Kidney tubule cell (primary cell): Measurements from ENCODE around the gene LRIG3.
A peak's percentile ranks its signal among the peaks of the same experiment; 100 is the strongest.
"Not testable (repeated sequence)": the region's sequence is repeated elsewhere in the genome, so short reads cannot be mapped to it uniquely, and the experiment has no call there.

Source experiments
- DNase-seq: peaks from one replicate; pipeline ENCODE4 v3.0.0-alpha.2; 2018; ENCODE audit warnings: low spot score

LRIG3 gene, protein sequence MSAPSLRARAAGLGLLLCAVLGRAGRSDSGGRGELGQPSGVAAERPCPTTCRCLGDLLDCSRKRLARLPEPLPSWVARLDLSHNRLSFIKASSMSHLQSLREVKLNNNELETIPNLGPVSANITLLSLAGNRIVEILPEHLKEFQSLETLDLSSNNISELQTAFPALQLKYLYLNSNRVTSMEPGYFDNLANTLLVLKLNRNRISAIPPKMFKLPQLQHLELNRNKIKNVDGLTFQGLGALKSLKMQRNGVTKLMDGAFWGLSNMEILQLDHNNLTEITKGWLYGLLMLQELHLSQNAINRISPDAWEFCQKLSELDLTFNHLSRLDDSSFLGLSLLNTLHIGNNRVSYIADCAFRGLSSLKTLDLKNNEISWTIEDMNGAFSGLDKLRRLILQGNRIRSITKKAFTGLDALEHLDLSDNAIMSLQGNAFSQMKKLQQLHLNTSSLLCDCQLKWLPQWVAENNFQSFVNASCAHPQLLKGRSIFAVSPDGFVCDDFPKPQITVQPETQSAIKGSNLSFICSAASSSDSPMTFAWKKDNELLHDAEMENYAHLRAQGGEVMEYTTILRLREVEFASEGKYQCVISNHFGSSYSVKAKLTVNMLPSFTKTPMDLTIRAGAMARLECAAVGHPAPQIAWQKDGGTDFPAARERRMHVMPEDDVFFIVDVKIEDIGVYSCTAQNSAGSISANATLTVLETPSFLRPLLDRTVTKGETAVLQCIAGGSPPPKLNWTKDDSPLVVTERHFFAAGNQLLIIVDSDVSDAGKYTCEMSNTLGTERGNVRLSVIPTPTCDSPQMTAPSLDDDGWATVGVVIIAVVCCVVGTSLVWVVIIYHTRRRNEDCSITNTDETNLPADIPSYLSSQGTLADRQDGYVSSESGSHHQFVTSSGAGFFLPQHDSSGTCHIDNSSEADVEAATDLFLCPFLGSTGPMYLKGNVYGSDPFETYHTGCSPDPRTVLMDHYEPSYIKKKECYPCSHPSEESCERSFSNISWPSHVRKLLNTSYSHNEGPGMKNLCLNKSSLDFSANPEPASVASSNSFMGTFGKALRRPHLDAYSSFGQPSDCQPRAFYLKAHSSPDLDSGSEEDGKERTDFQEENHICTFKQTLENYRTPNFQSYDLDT

DNA sequence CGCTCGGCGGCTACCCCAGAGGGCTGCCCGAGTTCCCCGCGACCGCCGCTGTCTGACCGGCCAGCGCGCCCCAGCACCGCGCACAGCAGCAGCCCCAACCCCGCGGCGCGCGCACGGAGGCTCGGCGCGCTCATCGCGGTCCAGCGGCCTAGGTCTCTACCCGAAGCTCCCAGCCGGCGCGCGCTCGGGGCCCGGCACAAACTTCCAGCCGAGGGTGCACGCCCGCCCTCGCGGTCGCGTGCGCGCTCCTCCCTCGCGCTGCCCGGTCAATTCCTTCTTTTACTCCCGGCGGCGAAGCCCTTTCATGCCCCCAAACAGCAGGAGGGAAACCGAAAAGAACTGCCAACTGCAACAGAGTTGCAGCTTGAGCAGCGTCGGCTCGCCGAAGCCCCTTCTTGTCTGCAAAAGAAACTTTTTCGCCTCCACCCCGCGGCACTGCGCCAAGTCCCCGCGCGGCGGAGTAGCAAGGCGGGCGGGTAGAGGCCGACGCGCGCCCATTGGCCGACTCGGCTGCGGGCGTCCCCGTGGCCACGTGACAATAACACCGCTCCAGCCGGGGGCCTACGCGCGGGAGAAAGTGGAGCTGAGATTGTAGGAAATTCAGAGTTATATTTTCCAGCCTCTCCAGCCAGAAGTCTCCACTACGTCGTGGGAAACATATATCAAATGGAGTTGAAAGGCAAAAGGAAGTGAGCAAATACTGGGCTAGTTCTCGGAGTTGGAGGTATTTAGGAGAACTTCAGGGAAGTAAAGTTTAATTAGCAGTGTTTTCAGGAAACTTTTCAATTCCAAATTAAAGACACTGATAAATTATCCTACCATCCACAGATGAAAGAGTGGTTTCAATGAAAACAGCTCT, at the start of gene LRIG3:
Gene LRIG3, minus strand, starts transcription at position 403 of the 859 bp plus-strand sequence. Its CDS starts 269 bp downstream, at position 134.
- DNase-seq = peak; percentile 88

DNA sequence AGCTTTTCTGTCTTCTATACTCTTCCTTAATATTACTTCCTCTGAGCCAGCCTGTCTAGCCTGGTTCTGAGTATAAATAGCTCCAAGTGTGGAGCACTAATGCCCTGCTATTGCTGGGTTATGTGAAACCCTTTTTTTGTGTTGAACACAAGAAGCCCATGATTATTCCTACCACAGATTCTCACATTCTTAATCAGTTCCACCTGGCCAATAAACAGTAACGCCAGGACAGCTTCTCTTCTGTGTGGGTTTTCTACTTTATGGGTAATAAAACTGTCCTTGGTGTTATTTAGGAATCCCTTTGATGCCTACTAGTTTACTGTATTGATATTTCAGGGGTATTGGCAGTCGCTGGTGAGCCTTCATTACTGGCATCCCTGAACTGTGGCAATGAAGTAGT, 48.9 kb upstream of the LRIG3 start:
- no peak for DNase-seq

DNA sequence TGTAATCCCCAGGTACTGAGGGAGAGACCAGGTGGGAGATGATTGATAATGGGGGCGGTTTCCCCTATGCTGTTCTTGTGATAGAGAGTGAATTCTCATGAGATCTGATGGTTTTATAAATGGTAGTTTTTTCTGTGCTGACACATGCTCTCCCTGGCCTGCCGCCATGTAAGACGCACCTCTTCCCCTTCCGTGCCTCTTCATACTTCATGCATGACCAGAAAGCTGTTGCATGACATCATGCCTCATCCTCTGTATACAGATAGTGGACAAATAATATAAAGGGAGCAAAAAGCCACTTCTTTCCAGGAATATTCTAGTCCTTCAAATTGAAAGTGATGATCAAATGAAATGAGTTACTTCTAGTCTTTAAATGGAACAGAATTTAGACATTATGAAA, 47.3 kb upstream of the LRIG3 start:
- peak; percentile 67 for DNase-seq

DNA sequence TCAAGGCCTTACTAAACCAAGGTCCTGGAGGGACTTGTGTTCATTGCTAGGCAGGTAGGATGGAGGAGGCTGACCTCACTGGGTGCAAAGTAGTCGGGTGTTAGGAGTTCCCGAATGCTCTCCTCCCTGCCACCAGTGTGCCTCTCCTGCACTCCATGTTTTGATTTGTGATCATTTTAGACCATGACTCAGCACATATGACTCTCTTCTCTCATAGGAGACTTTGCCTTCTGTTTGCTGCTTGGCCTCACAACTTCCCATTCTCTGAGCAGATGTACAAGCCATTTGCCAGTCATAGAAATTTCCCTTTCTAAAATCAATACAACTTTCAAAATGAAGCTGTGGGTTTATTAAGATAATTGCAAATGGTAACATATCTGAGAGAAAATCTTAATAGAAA, 46.6 kb upstream of the LRIG3 start:
- peak; percentile 24 for DNase-seq

DNA sequence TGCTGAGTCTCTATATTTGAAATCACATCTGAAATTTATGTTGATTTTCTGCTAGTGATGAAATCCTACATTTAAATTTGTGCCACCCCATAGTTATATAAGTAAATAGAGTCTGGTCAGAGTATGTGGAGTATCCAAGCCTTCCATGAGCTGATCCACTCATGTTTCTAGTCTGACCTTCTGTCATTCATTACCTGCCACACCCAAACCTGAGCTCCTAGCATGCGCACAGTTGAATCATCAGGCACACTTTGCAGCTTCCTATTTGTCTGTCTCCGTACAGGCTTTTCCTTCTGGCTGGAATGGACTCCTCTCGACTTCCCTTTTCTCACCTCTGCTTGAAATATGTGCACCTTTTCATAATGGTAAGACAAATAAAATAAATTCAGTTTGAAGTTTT, 45.3 kb upstream of the LRIG3 start:
- DNase-seq = no peak

DNA sequence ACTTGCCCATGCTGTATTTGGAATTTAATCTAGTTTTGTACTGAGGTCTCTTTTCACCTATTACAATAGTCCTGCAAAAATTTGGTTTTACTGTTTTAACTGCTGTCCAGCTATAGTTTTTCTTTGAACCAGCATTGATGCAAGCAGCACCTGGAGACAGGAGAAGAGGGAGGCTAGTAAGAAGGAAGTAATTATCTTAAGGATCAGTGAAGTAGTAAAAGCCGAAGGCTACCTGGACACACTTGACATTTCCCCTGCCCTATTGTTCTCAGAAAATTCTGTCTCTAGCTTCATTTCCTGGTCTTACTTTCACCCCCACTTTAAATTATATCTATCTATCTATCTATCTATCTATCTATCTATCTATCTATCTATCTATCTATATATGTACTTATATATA, 43.5 kb upstream of the LRIG3 start:
- no peak for DNase-seq

DNA sequence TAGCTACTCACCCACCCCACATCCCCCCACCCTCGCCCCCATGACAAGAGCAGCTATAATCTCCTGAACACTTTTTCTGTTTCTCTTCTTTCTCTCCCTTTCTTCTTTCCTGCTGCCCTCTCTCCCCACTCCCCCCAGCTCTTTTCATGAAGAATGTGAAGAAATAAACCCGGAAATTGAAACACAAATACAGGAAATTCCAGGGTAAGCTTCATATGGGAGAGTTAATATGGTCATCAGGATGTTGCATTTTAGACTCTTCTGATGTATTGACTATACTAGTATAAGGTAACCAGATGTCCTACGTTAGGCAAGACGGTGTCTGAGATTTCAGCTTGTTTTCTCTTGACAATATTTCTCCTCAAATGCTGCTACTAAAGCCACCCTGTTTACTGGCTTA, 41.6 kb upstream of the LRIG3 start:
- no peak for DNase-seq

DNA sequence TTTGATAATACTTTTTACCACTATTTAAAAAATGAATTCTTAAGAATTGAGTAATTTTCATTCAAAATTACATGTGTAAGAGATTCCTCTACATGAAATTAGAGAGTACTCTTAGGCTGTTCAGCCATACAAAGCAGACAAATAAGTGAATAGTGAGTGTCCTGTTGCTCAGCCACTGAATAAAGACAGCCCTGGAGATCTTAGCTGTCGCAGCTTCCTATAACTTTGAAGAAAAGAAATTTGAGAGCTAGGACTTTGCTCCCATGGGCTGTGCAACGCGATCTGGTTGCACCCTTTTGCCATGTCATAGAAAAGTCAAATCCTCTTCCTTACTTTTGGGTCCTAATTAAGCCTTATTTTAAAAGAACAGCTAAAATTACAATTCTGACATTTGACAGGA, 40.9 kb upstream of the LRIG3 start:
- DNase-seq = no peak

DNA sequence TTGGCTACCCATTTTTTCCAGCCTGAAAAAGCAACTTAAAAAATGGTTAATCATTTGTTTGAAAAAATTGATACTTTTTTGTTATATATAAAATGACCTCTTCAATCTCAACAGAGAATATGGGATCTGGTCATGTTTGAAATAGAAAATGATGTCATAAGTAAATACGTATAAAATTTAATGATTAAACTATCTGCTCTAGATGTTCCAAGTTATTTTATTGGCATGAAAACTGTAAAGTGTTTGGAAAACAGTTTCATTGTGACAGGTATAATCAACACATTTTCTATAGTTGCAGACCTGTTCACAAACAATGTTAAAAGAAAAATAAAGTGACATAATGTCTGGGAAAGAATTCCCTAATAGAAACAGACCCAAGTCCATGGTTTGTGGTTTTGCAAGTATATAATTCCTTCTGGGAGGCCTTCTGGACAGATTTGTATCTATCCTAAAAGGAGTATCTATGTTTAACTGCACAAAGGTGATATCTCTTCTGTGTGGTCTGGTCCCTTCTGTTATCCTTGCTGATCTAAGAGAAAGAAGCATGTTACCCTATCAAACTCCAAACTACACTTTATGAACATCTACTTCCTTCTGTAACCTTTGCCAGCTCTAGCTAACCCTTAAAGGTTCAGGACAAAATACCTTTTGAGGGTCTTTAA, 39.5 kb upstream of the LRIG3 start:
- no peak for DNase-seq

DNA sequence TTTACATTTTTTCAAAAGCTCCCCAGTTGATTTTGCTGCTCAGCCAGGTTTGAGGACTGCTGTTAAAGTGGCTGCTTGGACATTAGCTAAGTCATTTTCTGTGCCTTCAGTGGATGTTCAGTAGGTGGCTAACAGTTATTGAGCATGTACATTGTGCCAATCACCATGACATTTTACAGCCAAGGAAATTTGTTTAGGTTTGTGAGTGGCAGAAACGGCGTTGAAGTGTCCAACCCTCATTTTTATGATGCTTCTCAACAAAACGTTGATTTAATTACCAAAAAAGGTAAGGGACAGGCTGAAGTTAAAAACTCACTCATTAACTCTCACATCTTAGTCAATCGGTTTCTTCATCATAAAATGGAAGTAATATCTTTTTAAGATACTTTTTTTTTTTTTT, 37.0 kb upstream of the LRIG3 start:
- no peak for DNase-seq

DNA sequence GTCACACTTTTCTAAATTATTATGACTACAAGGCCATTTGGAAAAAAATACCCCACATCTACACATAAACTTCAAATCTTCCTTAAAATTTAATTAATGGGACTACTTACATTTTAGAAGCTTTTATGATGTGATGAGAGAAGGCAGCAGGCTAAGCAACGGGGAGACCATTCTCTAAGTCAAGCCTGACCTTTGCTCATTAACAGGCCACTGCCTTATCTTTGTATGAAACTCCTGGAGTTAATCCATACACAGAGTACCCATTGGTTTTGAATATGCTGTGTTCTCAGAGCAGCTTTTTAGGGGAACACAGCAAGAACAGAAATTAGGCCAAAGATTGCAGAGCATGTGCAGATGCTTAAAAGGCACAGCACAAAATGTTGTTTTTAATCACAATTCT, 35.5 kb upstream of the LRIG3 start:
- no peak for DNase-seq

DNA sequence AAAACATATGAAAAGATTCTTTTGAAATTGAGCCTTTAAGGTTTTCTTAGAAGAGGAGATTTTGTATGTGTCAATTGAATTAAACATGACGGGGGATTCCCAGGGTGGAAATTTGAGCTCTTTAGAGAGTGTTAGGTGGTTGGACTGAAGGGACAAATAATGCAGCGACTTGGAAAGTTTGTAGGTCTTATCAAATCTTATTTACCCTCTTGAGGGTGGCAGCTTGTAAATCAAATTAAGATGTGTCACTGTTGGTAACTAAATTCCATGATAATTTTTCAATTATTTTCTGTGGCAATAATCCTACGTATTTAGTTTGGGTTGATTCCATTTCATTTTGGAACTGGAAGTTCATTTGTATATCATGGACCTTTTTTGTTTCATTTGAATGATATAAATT, 33.7 kb upstream of the LRIG3 start:
- DNase-seq = no peak

DNA sequence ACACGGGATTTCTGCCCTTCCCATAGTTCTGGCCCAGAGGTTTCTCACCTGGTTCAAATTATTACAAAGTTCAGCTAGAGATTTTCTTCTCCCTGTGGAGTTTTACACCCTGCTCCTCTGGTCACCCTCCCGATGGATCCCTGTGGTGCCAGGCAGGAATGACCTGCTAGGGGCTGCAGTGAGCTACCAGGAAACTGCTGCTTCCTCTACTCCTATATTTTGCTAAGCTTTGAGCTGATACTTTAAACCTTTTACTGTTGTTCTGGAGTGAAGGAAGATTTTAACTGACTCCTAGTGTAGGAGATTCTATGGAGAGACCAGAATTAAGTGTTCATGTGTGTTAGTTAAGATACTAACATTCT, 30.4 kb upstream of the LRIG3 start:
- DNase-seq = no peak

DNA sequence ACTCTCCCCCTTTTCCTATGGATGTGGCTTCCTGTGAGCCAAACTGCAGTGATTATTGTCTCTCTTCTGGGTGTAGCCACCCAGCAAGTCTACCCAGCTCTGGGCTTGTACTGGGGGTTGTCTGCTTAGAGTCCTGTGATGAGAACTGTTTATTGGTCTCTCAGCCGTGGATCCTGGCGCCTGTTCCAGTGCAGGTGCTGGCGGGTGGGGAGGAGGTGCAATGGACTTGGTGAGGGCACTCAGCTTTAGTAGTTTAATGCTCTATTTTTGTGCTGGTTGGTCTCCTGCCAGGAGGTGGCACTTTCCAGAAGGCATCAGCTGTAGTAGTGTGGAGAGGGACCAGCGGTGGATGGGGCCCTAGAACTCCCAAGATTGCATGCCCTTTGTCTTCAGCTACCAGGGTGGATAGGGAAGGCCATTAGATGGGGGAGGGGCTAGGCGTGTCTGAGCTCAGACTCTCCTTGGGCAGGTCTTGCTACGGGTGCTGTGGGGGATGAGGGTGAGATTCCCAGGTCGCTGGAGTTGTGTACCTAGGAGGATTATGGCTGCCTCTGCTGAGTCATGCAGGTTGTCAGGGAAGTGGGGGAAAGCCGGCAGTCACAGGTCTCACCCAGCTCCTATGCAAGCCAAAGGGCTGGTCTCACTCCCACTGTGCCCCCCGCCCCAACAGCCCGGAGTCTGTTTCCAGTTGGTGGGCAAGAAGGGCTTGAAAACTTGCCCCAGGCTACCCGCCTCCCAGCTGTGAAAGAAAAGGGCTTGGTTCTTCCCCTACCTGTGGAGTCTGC, 29.8 kb upstream of the LRIG3 start:
- not testable (repeated sequence) for DNase-seq

DNA sequence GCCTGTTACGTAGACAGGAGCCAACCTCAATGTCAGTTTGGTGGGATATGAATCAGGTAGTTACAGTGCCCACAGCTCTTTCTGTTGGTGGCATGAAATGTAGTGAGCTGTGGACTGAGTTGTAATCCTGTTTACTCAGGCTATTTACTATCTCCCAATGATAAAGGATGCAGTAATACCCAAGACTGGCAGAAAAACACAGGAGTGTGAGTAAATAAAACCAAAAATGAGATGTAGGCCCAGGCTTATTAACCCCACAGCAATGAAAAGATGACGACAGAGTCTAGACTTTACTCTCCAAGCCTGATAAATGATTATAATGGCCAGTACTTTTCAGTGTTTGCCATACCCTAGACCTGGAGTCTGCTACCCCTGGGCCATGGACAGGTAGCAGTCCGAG, 22.8 kb upstream of the LRIG3 start:
- no peak for DNase-seq

DNA sequence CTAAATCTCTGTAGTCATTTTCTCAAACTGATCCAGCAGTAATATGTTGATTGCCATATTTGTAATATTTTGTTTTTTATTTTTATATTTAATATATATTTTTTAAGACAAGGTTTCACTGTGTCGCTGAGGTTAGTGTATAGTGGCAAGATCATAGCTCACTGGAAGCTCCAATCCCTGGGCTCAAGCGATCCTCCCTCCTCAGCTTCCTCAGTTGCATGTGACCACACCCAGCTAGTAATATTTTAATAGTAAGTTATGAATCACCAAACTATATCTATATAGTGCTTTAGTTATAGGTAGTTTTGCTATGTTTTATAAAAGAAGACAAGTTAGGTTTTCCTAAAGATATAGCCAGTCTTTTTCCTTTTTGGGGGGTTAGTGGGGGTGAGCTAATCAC, 22.0 kb upstream of the LRIG3 start:
- DNase-seq = no peak

DNA sequence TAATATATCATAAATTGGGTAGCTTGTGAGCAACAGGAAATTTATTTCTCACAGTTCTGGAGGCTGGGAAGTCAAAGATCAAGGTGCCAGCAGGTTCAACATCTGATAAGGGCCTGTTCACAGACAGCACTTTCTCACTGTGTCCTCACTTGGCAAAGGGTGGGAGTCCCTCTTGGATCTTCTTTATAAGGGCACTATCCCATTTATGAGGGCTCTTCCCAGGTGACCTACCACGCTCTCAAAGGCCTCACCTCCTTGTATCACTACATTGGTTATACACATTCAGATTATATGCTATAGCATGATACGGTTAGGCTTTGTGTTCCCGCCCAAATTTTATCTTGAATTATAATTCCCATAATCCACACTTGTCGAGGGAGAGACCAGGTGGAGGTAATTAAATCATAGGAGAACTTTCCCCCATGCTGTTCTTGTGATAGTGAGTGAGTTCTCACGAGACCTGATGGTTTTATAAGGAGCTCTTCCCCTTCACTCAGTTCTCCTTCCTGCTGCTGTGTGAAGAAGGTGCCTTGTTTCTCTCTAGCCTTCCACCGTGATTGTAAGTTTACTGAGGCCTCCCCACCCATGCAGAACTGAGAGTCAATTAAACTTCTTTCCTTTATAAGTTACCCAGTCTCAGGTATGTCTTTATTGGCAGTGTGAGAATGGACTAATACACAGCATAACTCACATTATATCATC, 19.2 kb upstream of the LRIG3 start:
- DNase-seq = no peak

DNA sequence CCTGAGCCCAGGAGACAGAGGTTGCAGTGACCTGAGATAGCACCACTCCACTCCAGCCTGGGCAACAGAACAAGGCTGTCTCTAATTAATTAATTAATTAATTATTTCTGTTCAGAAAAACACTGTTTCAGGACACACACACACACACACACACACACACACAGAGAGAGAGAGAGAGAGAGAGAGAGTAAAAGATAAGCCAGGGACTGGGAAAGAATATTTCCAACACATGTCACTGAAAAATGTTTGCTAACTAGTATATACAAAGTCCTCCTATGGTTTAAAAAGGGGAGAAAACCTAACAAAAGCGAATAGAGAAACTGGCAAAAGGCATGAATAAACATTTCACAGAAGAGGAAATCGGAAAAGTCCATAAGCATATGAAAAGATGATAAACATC, 18.1 kb upstream of the LRIG3 start:
- DNase-seq = no peak

DNA sequence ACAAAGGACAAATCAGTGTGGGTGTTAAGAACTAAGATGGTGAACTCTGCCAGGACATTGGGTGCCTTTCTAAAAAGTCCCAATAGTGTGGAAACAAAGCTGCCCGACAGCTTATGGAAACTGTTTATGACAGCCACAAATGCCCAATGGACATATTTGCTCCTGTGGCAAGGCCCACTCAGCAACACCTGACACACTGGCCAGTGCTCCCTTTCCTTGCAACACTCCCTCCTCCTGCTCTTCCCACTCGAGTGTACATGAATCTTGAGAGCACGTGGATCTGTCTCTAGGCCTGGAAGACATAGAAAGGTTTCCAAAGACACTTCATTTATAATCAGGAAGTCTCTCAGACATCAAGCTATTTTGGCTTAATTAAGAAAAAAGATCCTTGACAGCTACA, 14.2 kb upstream of the LRIG3 start:
- DNase-seq = no peak
